HS-27A (cell line): ENCODE data around the gene GAL3ST3.
"Not testable (repeated sequence)": the region's sequence is repeated elsewhere in the genome, so short reads cannot be mapped to it uniquely, and the experiment has no call there.

Experiments
- DNase-seq: peaks from one replicate; pipeline ENCODE4 v3.0.0-alpha.2; 2012; ENCODE audit warnings: low read depth, missing footprints

The GAL3ST3 gene

GRCh38 chr11:66012946-66013761 lies 35.8 kb downstream of the GAL3ST3 start:
- no peak for DNase-seq

- no peak for DNase-seq
These were observed 36.5 kb downstream of the GAL3ST3 start for GRCh38 chr11:66012371-66012945.

GRCh38 chr11:66011785-66012303 lies 37.1 kb downstream of the GAL3ST3 start, which contains the start of gene CST6:
Gene CST6, plus strand, starts transcription at chr11:66012008. Its CDS starts 37 bp downstream, at chr11:66012045.
- DNase-seq: no peak

- no peak for DNase-seq
These were observed 37.6 kb downstream of the GAL3ST3 start for GRCh38 chr11:66011239-66011784.

GRCh38 chr11:66010036-66010435 lies 38.9 kb downstream of the GAL3ST3 start:
- DNase-seq: not testable (repeated sequence)

GRCh38 chr11:66008468-66009101 lies 40.4 kb downstream of the GAL3ST3 start:
- no peak for DNase-seq

GRCh38 chr11:66008095-66008467 lies 40.9 kb downstream of the GAL3ST3 start:
- DNase-seq: no peak

GRCh38 chr11:66007201-66007634 lies 41.7 kb downstream of the GAL3ST3 start:
- DNase-seq: no peak

GRCh38 chr11:66006891-66007176 lies 42.1 kb downstream of the GAL3ST3 start:
- DNase-seq: no peak

GRCh38 chr11:66006134-66006890 lies 42.6 kb downstream of the GAL3ST3 start:
- DNase-seq: no peak

- no peak for DNase-seq
These were observed 44.8 kb downstream of the GAL3ST3 start for GRCh38 chr11:66004186-66004585.

- DNase-seq: no peak
These were observed 45.7 kb downstream of the GAL3ST3 start for GRCh38 chr11:66003291-66003690.

- no peak for DNase-seq
These were observed 46.2 kb downstream of the GAL3ST3 start for GRCh38 chr11:66002648-66003225.

- peak; percentile 99 for DNase-seq
These were observed 46.9 kb downstream of the GAL3ST3 start, which contains the start of the genes BANF1 and EIF1AD for GRCh38 chr11:66001942-66002647. Gene BANF1, plus strand, starts transcription at chr11:66002503. Its CDS starts 748 bp downstream, at chr11:66003251. Gene EIF1AD, minus strand, starts transcription at chr11:66002157. Its CDS starts 1,768 bp downstream, at chr11:66000389.

GRCh38 chr11:65997286-65997685 lies 51.7 kb downstream of the GAL3ST3 start:
- DNase-seq: no peak

GRCh38 chr11:65992056-65992455 lies 56.9 kb downstream of the GAL3ST3 start:
- DNase-seq: no peak
